ENCODE results near the gene SLC39A1. TPM values are rescaled to one million over a fixed set of nuclear protein-coding genes. Genes with fewer than 3 reads are reported as not detected.

SLC39A1 gene
- total and polyA plus RNA-seq, 9 of the 15 experiments (the other 6 are each of a cell fraction or from before 2014, with no cell fraction given) = 9.9 to 81.1 (median 62.7) TPM

DNA sequence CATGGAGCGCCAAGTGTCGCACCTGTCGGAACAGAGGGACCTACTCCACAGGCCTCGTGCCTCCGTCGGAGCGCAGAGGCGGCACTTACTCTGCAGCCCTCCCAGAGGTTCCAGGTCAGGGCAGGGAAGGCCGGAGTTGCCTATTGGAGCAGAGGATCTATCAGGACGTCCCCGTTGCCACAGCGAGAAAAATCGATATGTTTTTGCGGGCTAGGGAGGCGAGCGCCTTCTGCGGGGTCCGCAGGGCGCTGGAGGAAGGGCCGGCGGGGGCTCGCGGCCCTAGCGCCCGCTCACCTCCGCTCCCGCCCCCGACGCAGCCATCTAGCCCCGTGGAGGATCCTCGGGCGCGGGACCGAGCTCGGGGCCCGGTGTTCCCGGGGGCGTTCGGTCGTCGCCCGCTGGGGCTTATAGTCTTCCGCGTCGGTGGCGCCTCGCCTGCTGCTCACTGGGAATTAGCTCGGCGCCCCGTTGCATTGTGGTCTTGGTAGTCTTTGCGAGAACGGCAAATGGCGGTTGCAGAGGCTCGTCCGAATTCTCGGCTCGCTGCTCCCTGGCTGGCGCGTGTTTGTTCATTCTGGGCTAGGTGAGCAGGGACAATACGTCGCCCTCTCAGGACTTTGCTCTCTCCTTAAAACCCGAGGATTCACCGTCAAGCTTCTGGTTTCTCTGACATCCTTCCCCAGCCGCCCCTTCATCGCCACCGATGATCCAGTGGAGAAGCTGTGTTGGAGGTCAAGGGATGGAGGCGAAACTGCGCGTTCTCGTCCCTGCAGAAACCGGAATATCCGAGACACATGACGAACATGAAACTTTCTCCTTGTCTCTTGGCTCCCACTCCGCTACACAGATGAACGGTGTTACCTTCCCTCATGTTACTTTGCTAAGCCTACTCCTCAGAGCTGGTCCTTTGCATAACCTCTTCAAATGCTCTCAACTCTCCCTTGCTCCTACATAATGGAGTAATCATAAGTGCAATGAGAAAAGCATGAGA lies 14.2 kb upstream of the SLC39A1 start, which contains the start of gene JTB (continued):
- TF ChIP-seq ZFX (CRISPR knock-in tag; IDR thresholded peaks at IDR 0.05) (peak; percentile 88), CBFA2T2 (conservative IDR thresholded peaks at IDR 0.05) (no peak), ZNF133 (CRISPR knock-in tag; IDR thresholded peaks at IDR 0.05) (no peak), GATAD2A (IDR thresholded peaks at IDR 0.05) (no peak), GABPA (tag; conservative IDR thresholded peaks at IDR 0.05; ENCODE audit: low read depth) (0 out of 2 replicates have a peak, but pooled peaks have one; percentile 22), E2F3 (CRISPR knock-in tag; IDR thresholded peaks at IDR 0.05) (0 out of 2 replicates have a peak, but pooled peaks have one; percentile 23), SMARCC2 (IDR thresholded peaks at IDR 0.05; ENCODE audit: low read depth) (no peak), TEAD1 (CRISPR knock-in tag; IDR thresholded peaks at IDR 0.05) (peak in 1 of 2 experiments; percentile 29; a peak in 1 of 4 replicates), ZNF589 (CRISPR knock-in tag; IDR thresholded peaks at IDR 0.05; ENCODE audit: low read depth) (no peak), TARDBP (IDR thresholded peaks at IDR 0.05) (no peak), ZNF436 (CRISPR knock-in tag; IDR thresholded peaks at IDR 0.05) (no peak), CBX1 (IDR thresholded peaks at IDR 0.05; ENCODE audit: low read depth) (peak; percentile 63; the same call in 1 of the 2 replicates), EZH2 (IDR thresholded peaks at IDR 0.05; ENCODE audit: borderline replicate concordance, low read depth, low read length) (no peak), RBBP5 (IDR thresholded peaks at IDR 0.05; ENCODE audit: borderline replicate concordance, insufficient read depth, low read length, poor library complexity, severe bottlenecking) (peak; percentile 87), PTTG1 (tag; IDR thresholded peaks at IDR 0.05; ENCODE audit: low read depth) (no peak), MTA2 (IDR thresholded peaks at IDR 0.05; ENCODE audit: low read depth) (no peak), POLR3G (IDR thresholded peaks at IDR 0.05; ENCODE audit: extremely low read depth, insufficient read length, insufficient replicate concordance) (no peak), GATA2 (CRISPR knock-in tag; IDR thresholded peaks at IDR 0.05) (no peak), ZNF609 (CRISPR knock-in tag; IDR thresholded peaks at IDR 0.05; ENCODE audit: borderline replicate concordance) (peak; percentile 67; the same call in 1 of the 2 replicates), HMG20A (CRISPR knock-in tag; conservative IDR thresholded peaks at IDR 0.05) (no peak), HNRNPLL (IDR thresholded peaks at IDR 0.05; ENCODE audit: low read depth, low read length, poor library complexity, severe bottlenecking) (peak; percentile 52)
- TF ChIP-seq, protein P1, sequence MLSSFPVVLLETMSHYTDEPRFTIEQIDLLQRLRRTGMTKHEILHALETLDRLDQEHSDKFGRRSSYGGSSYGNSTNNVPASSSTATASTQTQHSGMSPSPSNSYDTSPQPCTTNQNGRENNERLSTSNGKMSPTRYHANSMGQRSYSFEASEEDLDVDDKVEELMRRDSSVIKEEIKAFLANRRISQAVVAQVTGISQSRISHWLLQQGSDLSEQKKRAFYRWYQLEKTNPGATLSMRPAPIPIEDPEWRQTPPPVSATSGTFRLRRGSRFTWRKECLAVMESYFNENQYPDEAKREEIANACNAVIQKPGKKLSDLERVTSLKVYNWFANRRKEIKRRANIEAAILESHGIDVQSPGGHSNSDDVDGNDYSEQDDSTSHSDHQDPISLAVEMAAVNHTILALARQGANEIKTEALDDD (IDR thresholded peaks at IDR 0.05) = no peak
